ENCODE data around the gene TBC1D23.
"Not testable (repeated sequence)": the region's sequence is repeated elsewhere in the genome, so short reads cannot be mapped to it uniquely, and the experiment has no call there.

Gene TBC1D23

DNA sequence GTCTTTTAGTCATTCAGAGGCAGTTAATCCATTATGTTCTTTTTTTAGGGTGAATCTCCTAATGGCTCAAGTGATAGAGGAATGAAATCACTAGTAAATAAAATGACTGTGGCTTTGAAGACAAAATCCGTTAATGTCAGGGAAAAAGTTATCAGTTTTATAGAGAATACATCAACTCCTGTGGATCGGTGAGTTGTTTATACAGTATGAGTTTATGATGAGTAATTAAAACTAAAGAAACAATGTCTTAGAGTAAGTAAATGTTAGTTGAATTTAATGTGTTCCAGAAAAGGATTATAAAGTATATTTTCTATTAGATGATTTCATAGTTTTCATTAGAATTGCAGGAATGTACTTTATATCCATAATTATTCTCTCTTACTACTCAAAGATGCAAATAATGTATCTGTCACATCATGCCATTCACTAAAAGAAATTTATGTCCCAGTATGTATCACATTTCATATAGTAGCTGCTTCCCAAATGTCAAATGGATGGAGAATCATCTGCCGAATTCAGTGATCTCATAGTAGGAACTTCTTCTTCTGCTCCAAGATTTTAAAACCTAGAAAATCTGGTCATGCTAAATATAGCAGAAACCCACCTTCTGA lies 49.7 kb downstream of the TBC1D23 start:
- DNase-seq: no peak

DNA sequence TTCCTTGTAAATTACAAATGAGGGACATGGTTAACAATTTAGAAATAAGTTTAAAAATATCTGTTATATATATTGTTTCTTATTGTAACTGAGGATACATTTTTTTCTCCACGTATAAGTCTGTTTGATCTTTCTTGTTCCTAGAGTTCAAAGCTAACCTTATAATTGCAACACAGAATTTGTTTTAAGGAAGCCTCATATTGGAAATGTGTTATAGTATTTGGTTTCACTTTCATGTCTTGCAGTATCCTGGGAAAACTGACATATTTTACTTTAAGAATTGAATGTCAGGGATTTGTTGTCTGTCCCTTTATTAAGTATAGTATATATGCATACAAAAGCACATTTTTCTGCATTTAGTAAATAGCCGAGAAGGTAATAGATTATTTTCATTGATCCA lies 50.2 kb downstream of the TBC1D23 start:
- DNase-seq: no peak

DNA sequence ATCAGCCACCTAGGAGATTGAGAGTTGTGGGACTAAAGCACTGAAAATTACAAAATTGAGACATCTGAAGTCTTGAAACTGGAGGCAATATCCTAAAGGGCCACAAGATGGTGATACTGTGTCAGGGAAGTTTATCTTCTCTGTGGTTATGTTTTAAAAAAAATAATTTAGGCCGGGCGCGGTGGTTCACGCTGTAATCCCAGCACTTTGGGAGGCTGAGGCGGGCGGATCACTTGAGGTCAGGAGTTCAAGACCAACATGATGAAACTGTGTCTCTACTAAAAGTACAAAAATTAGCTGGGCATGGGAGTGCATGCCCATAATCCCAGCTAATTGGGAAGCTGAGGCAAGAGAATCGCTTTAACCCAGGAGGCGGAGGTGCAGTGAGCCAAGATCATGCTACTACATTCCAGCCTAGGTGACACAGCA lies 55.9 kb downstream of the TBC1D23 start:
- peak in 1 of 14 donors; percentile 4 for DNase-seq

DNA sequence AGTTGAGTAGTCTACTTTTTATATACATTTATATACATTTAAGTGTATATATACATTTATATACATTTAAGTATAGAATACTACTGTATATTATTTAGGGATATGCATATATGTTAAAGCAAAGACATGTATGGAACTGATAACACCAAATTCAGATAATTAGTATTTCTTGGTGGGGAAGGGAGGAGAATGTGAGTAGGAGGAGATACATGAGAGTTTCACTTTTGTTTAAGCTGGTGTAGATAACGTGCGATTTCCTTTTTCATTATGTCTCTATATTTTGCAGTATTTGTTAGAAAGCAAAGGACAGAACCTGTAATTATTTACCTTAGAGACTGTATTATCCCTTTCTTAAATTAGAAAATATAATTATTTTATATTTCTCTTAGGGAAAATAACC lies 57.1 kb downstream of the TBC1D23 start:
- DNase-seq: no peak

DNA sequence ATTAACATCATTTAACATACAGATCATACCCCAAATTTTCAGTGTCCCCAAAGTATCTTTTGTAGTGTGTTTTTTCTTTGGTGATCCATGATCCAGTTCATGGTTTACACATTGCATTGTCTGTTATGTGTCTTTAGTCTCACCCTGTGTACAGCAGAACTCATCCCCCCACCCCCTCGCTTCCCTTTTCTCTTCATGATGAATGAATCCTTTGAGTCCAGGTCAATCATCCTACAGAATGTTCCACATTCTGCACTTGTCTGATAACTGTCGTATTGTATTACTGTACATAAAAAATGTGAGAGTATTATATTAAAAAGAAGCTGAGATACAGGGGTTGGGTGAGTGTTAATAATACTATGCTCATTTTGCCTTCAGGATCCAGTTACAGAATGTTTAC lies 59.2 kb downstream of the TBC1D23 start:
- no peak for DNase-seq

DNA sequence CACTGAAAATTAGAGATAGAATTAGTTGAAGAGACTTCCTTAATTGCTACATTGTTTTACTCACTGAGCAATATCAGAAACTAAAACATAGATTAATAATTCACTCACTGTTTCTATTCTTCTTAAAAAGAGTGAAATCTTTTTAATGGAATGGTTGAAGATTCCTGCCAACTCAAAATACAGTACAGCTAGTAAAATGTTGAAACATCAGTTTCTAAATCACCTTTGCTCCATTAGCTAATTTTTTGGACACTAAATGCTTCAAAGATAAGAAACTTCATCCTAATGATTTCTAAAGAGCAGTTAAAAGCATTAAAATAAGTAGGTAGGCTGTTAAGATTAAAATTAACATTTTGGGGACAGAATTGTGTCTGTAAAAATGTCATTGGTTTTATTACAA lies 63.3 kb downstream of the TBC1D23 start:
- DNase-seq: no peak

DNA sequence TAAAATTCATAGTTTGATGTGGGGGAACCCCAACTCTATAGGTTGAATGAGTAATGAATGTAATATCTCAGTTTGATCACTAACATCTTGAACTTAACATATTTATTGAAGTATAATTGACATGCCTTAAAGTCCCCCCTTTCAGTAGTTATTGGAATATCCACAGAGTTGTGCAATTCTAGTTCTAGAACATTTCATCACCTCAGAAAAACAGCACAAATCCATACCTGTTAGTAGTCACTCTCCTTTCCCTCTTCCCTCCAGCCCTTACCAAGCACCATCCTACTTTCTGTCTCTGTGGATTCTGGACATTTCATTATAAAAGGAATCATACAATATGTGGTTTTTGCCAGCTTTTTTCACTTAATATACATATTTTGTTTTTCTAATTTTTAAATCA lies 65.0 kb downstream of the TBC1D23 start:
- DNase-seq: no peak

DNA sequence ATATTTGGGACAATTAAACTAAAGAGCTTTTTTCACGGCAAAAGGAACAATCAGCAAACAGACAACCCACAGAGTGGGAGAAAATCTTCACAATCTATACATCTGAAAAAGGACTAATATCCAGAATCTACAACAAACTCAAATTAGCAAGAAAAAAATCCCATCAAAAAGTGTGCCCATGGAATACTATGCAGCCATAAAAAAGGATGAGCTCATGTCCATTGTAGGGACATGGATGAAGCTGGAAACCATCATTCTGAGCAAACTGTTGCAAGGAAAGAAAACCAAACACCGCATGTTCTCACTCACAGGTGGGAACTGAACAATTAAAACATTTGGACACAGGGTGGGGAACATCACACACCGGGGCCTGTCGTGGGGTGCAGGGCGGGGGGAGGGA lies 66.6 kb downstream of the TBC1D23 start:
- DNase-seq: not testable (repeated sequence)

DNA sequence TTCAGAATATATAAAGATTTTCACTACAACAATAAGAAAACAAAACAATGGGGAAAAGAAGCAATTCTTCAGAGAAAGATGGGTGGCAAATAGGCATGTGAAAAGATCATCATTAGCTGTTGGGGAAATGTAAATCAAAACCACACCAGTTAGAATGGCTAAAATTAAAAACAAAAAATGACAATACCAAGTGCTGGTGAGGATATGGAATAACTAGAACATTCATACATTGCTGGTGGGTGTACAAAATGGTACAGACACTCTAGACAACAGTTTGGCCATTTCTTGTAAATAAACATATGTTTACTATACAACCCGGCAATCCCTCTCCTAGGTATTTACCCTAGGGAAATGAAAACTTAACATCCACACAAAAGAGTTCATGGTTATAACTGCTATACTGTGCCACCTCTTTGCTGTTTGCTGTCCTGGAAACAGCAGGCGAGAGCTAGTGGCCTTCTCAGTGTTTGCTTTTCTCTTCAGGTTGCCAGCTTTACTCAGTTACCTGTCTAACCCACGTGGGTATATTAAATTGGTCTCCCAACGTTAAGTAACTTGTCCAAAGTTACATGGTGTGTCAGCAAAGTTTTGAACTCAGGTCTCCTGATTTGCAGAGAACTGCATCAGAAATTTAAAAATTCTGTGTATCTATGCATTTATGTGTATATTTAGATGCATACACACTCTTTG lies 69.2 kb downstream of the TBC1D23 start:
- no peak for DNase-seq

DNA sequence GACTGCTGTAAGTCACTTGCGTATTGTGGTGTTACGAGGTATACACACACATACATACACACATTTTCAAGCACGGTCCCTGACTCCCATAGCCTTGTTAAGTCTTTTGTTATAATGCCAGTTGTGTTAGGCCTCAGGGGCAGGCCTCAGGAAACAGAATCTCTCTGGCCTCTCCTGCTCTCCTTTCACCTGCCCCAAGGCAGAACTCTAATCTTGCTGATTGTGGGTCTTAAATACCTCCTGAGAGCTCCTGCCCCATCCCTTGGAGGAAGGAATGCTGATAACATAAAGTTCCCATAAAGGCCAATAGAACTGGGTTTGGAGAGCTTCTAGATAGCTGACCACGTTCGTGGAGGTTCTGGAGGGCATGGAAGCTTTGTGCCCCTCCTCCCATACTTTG lies 69.9 kb downstream of the TBC1D23 start:
- DNase-seq: no peak

DNA sequence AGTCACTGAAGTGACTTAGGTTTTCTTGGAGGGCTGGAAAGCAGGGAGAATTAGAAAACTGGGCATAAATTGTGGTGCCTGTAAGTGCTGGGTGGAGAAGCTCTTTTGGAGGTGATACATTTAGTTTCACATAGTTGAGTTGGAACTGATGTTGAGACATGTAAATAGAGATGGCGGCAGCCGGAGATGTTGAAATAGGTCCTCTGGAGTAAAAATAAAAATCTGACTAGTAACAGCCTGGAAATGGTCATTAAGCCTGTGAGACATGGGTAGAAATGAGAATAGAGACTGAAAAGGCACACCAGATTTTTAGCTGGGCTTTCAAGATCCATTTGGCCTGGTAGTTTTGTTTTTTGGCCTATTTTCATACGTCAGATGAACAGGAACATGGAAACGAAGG lies 70.9 kb downstream of the TBC1D23 start:
- no peak for DNase-seq

DNA sequence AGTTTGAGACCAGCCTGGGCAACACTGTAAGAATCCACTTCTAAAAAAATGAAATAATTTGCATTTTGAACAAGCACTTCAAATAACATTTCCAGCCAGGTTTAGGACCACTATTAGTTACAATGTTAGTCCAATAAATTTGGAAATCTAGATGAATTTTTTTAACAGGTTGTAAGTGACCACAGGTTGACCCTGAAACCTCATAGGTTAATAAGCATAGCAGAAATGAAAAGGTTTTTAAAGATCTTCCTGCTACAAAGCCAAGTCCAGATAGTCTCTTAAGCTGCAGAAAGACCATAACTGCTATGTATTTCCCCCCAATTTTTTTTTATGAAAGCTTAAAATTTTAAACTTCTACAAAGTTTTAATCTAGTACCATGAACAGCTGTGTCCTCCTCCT lies 72.3 kb downstream of the TBC1D23 start:
- DNase-seq: no peak

DNA sequence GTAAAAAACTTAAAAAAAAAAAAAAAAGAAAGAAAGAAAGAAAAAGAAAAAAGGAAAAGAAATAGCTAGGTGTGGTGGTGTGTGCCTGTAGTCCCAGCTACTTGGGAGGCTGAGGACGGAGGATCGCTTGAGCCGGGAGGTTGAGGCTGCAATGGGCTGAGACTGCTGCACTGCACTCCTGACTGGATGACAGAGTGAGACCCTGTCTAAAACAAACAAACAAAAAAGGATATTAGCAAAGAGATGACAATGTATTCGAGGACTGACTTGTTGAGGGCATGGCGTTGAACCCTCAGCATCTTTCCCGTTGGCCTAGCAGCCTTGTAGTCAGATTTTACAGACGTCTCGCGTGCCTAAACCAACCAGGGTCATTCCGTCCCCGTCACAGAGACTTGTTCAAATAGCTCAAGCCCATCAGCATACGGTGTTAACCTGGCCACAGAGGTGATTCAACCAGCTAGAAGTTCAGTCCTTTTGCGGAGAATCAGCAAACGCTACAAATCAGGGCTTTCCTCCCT lies 73.2 kb downstream of the TBC1D23 start:
- peak in 1 of 14 donors; percentile 33 for DNase-seq

DNA sequence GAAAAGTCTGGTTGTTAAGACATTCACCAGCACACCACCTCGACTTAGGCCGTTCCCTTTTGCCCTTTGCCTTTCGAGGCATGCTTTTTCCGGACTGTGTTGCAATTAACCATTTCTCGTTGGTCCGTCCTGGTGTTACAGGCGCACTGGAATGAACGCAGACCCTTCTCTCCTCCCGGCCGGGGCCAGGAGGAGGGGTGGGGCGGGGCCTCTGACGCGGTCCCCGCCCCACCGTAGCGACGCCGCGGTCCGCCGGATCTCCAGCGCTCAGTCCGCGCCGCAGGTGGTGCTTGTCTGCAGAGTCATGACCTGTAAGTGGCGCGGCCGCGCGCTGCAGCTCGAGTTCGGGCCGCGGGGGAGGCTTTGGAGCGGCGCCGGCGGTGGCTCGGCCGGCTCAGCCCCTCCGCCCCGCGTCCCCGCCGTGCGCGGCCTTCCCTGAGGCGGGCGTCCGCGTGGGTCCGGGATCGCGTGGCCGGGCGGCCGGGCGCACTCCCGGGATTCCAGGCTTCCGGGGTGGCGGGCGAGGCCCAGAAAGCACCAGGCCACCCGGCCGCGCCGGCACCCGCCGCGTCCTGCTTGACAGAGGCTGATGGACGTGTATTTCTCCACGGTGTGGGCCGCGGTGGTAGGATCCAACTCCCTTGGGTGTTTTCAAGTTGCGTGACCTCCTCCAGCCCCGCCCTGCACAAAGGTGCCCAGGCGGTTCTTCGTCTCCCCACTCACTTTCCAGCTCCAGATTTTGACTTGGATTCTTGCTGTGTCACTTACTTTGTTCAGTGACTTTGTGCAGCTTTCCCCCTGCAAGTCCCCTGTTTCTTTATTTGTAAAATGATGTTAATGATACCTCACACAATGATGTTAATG lies 73.9 kb downstream of the TBC1D23 start, which contains the start of gene NIT2:
Gene NIT2, plus strand, starts transcription at position 270 of the 864 bp plus-strand sequence. Its CDS starts 35 bp downstream, at position 305.
- peak in 12 of 14 donors; percentile 26 to 73 (median 52) for DNase-seq

DNA sequence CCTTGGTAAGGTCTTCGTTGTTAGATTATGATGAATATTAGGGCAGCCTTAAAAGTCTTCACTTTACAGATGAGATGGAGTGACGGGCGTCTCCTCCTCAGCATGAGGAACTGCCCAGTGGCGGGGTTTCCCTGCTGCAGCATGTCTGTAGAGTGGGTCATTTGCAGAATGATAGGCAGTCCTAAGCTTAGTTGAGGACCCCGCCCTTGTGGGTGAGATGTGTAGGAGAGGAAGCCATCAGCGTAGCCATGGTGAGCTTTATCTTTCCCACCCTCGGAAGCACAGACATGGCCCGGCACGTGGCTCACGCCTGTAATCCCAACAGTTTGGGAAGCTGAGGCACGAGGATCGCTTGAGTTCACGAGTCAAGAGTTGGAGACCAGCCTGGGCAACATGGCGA lies 74.6 kb downstream of the TBC1D23 start:
- peak in 1 of 14 donors; percentile 27 for DNase-seq

DNA sequence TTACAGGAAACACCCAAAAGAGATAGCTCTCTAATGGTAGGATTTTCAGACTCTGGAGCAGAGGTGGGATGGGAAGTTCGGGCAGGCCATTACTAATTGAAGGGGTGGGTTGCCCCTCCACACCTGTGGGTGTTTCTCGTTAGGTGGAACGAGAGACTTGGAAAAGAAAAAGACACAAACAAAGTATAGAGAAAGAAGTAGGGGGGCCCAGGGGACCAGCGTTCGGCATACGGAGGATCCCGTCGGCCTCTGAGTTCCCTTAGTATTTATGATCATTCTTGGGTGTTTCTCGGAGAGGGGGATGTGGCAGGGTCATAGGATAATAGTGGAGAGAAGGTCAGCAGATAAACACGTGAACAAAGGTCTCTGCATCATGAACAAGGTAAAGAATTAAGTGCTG lies 75.4 kb downstream of the TBC1D23 start:
- not testable (repeated sequence) for DNase-seq

DNA sequence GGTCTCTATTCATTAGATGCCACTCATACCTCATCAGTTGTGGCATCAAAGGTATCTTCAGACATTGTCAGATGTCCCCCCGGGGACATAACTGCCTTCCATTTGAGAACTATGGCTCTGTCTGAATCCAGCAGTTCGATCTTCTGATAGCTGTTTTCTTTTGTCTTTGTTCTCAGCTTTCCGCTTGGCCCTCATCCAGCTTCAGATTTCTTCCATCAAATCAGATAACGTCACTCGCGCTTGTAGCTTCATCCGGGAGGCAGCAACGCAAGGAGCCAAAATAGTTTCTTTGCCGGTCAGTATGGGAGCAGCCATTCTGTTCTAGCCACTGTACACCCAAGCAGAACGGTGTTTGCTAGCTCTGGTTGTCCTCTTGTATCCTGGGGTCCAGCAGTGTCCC lies 78.1 kb downstream of the TBC1D23 start:
- no peak for DNase-seq

DNA sequence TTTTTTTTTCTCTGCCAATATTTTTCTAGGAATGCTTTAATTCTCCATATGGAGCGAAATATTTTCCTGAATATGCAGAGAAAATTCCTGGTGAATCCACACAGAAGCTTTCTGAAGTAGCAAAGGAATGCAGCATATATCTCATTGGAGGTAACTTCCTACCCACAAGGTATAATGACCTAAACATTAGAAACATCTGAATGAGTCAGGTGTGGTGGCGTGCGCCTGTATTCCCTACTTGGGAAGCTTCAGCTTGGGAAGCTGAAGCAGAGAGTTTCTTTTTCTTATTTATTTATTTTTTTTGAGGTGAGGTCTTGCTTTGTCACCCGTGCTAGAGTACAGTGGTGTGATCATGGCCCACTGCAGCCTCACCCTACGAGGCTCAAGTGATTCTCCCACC lies 79.0 kb downstream of the TBC1D23 start:
- DNase-seq: no peak

DNA sequence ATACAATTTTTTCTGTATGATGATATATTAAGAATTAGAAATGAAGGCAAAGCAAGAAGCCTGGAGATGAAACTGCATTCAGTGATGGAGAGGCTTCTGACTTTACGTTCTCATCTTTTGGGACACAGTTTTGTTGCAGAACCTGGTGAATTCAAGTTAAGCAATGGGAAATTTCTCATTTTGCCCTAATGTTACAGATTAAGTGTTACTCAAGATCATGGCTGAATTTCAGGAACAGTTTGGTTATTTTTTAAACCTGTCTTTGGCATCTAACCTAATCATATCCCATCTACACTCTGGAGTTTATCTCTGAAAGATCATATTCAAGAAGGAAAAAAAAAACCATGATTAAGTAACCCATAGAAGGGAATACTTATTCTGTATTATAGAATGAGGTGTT lies 79.7 kb downstream of the TBC1D23 start:
- DNase-seq: no peak

DNA sequence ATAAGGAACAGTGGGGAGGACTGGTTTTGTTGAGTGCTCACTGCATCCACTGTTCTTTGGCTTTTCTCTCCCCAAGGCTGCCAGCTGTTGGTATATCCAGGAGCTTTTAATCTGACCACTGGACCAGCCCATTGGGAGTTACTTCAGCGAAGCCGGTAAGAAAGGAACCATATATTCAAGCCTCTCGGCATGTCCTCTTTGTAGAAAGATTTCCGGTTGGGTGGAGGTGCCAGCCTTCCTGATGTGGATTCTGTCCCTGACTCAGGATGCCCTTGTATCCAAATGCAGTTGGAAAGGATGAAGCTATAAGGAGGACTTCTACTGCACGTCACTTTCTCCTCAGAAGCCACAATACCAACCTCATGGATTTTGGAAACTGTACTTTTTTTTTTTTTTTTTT lies 87.9 kb downstream of the TBC1D23 start:
- DNase-seq: no peak

DNA sequence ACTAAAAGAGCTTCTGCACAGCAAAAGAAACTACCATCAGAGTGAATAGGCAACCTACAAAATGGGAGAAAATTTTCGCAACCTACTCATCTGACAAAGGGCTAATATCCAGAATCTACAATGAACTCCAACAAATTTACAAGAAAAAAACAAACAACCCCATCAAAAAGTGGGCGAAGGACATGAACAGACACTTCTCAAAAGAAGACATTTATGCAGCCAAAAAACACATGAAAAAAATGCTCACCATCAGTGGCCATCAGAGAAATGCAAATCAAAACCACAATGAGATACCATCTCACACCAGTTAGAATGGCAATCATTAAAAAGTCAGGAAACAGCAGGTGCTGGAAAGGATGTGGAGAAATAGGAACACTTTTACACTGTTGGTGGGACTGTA lies 91.0 kb downstream of the TBC1D23 start:
- DNase-seq: not testable (repeated sequence)

DNA sequence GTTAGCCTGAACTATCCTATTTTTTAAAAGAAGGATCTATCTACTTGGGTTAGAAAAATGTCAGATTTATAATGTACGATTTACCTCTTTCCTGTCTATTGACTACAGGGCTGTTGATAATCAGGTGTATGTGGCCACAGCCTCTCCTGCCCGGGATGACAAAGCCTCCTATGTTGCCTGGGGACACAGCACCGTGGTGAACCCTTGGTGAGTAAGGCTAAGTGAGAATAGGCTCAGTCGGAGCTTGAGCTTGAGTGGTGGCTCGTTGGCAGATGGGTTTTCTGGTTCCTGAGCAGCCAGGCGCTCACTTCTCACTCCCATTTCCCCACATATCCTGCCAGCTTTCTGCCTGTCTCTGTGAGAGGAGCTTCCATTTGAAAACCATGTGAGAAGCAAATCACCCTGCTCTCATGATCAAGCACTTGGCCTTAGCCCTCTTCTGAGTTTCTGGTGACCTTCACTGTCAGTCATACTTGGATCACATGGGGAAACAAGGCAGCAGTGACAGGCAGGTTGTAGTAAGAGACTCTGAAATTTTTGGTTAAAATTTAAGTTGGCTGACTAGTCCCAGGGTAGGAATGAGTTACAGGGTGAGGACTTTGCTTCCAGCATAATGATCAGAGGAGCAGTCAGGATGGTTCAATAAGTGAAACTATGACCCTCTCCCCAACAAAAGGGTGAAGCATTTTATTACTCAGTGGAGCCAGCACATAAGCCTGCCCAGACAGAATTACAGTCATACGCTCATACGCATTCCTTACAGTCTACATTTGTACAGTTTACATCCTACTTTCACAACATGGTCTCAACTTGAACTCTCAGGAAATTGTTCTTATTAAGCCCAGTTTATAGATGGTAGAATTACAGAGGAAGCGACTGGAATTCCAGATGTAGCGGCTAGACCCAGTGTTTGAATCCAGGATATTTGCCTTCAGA lies 91.8 kb downstream of the TBC1D23 start:
- no peak for DNase-seq

Data from C1 segment of cervical spinal cord (tissue), 14 donors.